Stimulated activated CD4-positive, alpha-beta T cell treated with anti-CD3 and anti-CD28 coated beads, Interleukin-1b, Interleukin-23, amount 100 ng/mL, for 24 hours (primary cell): ENCODE measurements around the gene NKX1-2.
"Not testable (repeated sequence)": the region's sequence is repeated elsewhere in the genome, so short reads cannot be mapped to it uniquely, and the experiment has no call there.

Experiments used
- DNase-seq, 4 experiments: peaks; one replicate each; pipeline ENCODE4 v3.0.0-alpha.2; 2020; ENCODE audit warnings: low read depth in 4 of 4, low spot score in 1 of 4

The NKX1-2 gene

GRCh38 chr10:124453960-124454610 is 4.2 kb upstream of the NKX1-2 start:
- DNase-seq = no peak

GRCh38 chr10:124451276-124451675 is 1.4 kb upstream of the NKX1-2 start:
- DNase-seq = no peak

- DNase-seq = no peak
Observed at GRCh38 chr10:124450783-124451057, 885 bp upstream of the NKX1-2 start.

GRCh38 chr10:124449170-124450011 is 444 bp downstream of the NKX1-2 start:
- no peak for DNase-seq

GRCh38 chr10:124448696-124449169 is 1.1 kb downstream of the NKX1-2 start:
- DNase-seq = no peak

- no peak for DNase-seq
Observed at GRCh38 chr10:124447751-124448466, 1.9 kb downstream of the NKX1-2 start.

GRCh38 chr10:124446830-124447750 is 2.7 kb downstream of the NKX1-2 start:
- DNase-seq = no peak

GRCh38 chr10:124441694-124442093 is 8.1 kb downstream of the NKX1-2 start:
- not testable (repeated sequence) for DNase-seq

GRCh38 chr10:124436191-124436638 is 13.6 kb downstream of the NKX1-2 start:
- DNase-seq = no peak

- not testable (repeated sequence) for DNase-seq
Observed at GRCh38 chr10:124435683-124436082, 14.2 kb downstream of the NKX1-2 start.

- no peak for DNase-seq
Observed at GRCh38 chr10:124433461-124433860, 16.4 kb downstream of the NKX1-2 start.

- no peak for DNase-seq
Observed at GRCh38 chr10:124430077-124430476, 19.8 kb downstream of the NKX1-2 start.

- DNase-seq = no peak
Observed at GRCh38 chr10:124429576-124429975, 20.3 kb downstream of the NKX1-2 start.

GRCh38 chr10:124428207-124428777 is 21.5 kb downstream of the NKX1-2 start:
- no peak for DNase-seq

- DNase-seq = no peak
Observed at GRCh38 chr10:124425227-124425962, 24.4 kb downstream of the NKX1-2 start.

- no peak for DNase-seq
Observed at GRCh38 chr10:124423813-124424212, 26.0 kb downstream of the NKX1-2 start.

GRCh38 chr10:124422742-124423141 is 27.1 kb downstream of the NKX1-2 start:
- DNase-seq = no peak

GRCh38 chr10:124420254-124420653 is 29.6 kb downstream of the NKX1-2 start:
- no peak for DNase-seq

GRCh38 chr10:124419635-124420034 is 30.2 kb downstream of the NKX1-2 start:
- no peak for DNase-seq
